Upper lobe of right lung (tissue), 1 donor: ENCODE measurements around the gene HSD17B14. TPM values are rescaled to one million over a fixed set of nuclear protein-coding genes. Genes with fewer than 3 reads are reported as not detected.
"Not testable (repeated sequence)": the region's sequence is repeated elsewhere in the genome, so short reads cannot be mapped to it uniquely, and the experiment has no call there.

Experiments
- ATAC-seq: fragments of 200-7000 bp; cut with Tn5 transposase; one replicate; pipeline ENCODE4 v1.9.1; 2020; ENCODE audit warnings: mild to moderate bottlenecking, moderate library complexity
- DNase-seq: peaks from one replicate; pipeline ENCODE4 v3.0.0-alpha.2; 2020
- H3K27ac ChIP-seq: fragments of 200-600 bp; one replicate; pipeline ENCODE4 v1.8.0; 2022
- H3K27me3 ChIP-seq: fragments of 200-600 bp; one replicate; pipeline ENCODE4 v1.8.0; 2022; ENCODE audit warnings: mild to moderate bottlenecking
- H3K36me3 ChIP-seq: fragments of 200-600 bp; one replicate; pipeline ENCODE4 v1.8.0; 2022
- H3K4me1 ChIP-seq: fragments of 200-600 bp; one replicate; pipeline ENCODE4 v1.8.0; 2022
- H3K4me3 ChIP-seq: fragments of 200-600 bp; one replicate; pipeline ENCODE4 v1.8.0; 2022; ENCODE audit warnings: mild to moderate bottlenecking
- H3K9me3 ChIP-seq: fragments of 200-600 bp; one replicate; pipeline ENCODE4 v1.8.0; 2022
- CTCF ChIP-seq: fragments of 200-600 bp; IDR thresholded peaks from one replicate; pipeline ENCODE4 v1.8.0; 2022; ENCODE audit warnings: antibody characterized with exemption
- intact Hi-C: fragments of 100-400 bp; cut with DNase I; formaldehyde crosslinking; loops from one replicate; pipeline ENCODE4 v1.11.0; 2022
- total RNA-seq: library from RNA; stranded (reverse); fragmentation: NEBNext Ultra II Directional; extraction: Animal tissue kit (Norgen Biotek cat#: 25700); gene quantifications from one replicate; pipeline ENCODE4 v1.2.1, GENCODE V29; 2021
- donor health status: DM: no; HTN: yes; CAD: no; lungs with severe emphysema.

The HSD17B14 gene
- total RNA-seq, 1 donor from 2014 or later, result 23.5 TPM

- intact Hi-C loops, result no loop called here
- Histone ChIP-seq H3K27ac (peak overlapping the region; percentile 100), H3K27me3 (no peaks in the 10 kb centered on the region), H3K4me1 (peaks cover 38% of the 10 kb centered on the region), H3K36me3 (peaks cover 49% of the 10 kb centered on the region), H3K9me3 (no peaks in the 10 kb centered on the region), H3K4me3 (peak overlapping the region; percentile 97)
- ATAC-seq, result peak; percentile 74
- DNase-seq, result peak; percentile 87
- TF ChIP-seq CTCF, result no peak
Measured at GRCh38 chr19:48872884-48873475, 36.7 kb upstream of the HSD17B14 start.

GRCh38 chr19:48872182-48872883 is 36.0 kb upstream of the HSD17B14 start, which contains the start of gene PPP1R15A:
Gene PPP1R15A, plus strand, starts transcription at chr19:48872421. Its CDS starts 813 bp downstream, at chr19:48873234.
- ATAC-seq (peak; percentile 76), DNase-seq (peak; percentile 98)
- intact Hi-C loops, result no loop called here
- Histone ChIP-seq H3K4me3 (peak within 1 kb of the TSS; percentile 97), H3K36me3 (peaks cover 43% of the 10 kb centered on the region), H3K4me1 (peaks cover 40% of the 10 kb centered on the region), H3K27me3 (no peaks in the 10 kb centered on the region), H3K9me3 (no peaks in the 10 kb centered on the region), H3K27ac (peak within 1 kb of the TSS; percentile 100)
- peak; percentile 8 for TF ChIP-seq CTCF

GRCh38 chr19:48871471-48872181 is 35.3 kb upstream of the HSD17B14 start:
- H3K4me3 ChIP-seq, result peak overlapping the region; percentile 97
- intact Hi-C loops, result not testable (repeated sequence)

GRCh38 chr19:48870048-48870447 is 33.8 kb upstream of the HSD17B14 start:
- Histone ChIP-seq H3K4me1 (peaks cover 29% of the 10 kb centered on the region), H3K4me3 (no peak overlapping the region), H3K27ac (no peak overlapping the region), H3K27me3 (no peaks in the 10 kb centered on the region), H3K36me3 (peaks cover 20% of the 10 kb centered on the region), H3K9me3 (no peaks in the 10 kb centered on the region)
- DNase-seq (no peak), ATAC-seq (no peak)
- intact Hi-C loops, result no loop called here
- no peak for TF ChIP-seq CTCF

More at GRCh38 chr19:48871471-48872181, 35.3 kb upstream of the HSD17B14 start:
- not testable (repeated sequence) for H3K27me3 ChIP-seq, ATAC-seq, H3K9me3 ChIP-seq, DNase-seq
- peak overlapping the region; percentile 100 for H3K27ac ChIP-seq
- H3K36me3 ChIP-seq, result peaks cover 36% of the 10 kb centered on the region
- peaks cover 43% of the 10 kb centered on the region for H3K4me1 ChIP-seq

- H3K9me3 ChIP-seq, result no peaks in the 10 kb centered on the region
- intact Hi-C loops, result no loop called here
- peak within 1 kb of the TSS; percentile 73 for H3K27ac ChIP-seq
- peak; percentile 2 for ATAC-seq
- DNase-seq, result peak; percentile 82
- TF ChIP-seq CTCF, result no peak
- peaks cover 3% of the 10 kb centered on the region for H3K36me3 ChIP-seq
- peaks cover 16% of the 10 kb centered on the region for H3K4me1 ChIP-seq
- H3K27me3 ChIP-seq, result no peaks in the 10 kb centered on the region
- H3K4me3 ChIP-seq, result peak within 1 kb of the TSS; percentile 38
Measured at GRCh38 chr19:48868114-48868886, 32.0 kb upstream of the HSD17B14 start, which contains the start of gene PLEKHA4. Gene PLEKHA4, minus strand, starts transcription at chr19:48868617. Its CDS starts 997 bp downstream, at chr19:48867620.
